ENCODE data around the gene MYBBP1A.

MYBBP1A gene

GRCh38 chr17:4514206-4514605, 41.0 kb downstream of the MYBBP1A start:
- DNase-seq: no peak

GRCh38 chr17:4513113-4514032, 41.8 kb downstream of the MYBBP1A start:
- no peak for DNase-seq

- no peak for DNase-seq
These were observed 42.8 kb downstream of the MYBBP1A start for GRCh38 chr17:4512156-4513112.

GRCh38 chr17:4511199-4511932, 43.8 kb downstream of the MYBBP1A start:
- DNase-seq: no peak

- no peak for DNase-seq
These were observed 44.6 kb downstream of the MYBBP1A start for GRCh38 chr17:4510618-4510941.

GRCh38 chr17:4509923-4510617, 45.1 kb downstream of the MYBBP1A start:
- DNase-seq: no peak

GRCh38 chr17:4509401-4509800, 45.8 kb downstream of the MYBBP1A start:
- DNase-seq: peak; percentile 46

GRCh38 chr17:4508207-4508606, 47.0 kb downstream of the MYBBP1A start:
- no peak for DNase-seq

- DNase-seq: no peak
These were observed 47.6 kb downstream of the MYBBP1A start for GRCh38 chr17:4507361-4508111.

- DNase-seq: no peak
These were observed 48.3 kb downstream of the MYBBP1A start for GRCh38 chr17:4506892-4507291.

GRCh38 chr17:4506175-4506813, 48.9 kb downstream of the MYBBP1A start:
- DNase-seq: no peak

GRCh38 chr17:4505187-4505586, 50.0 kb downstream of the MYBBP1A start:
- no peak for DNase-seq

- no peak for DNase-seq
These were observed 51.0 kb downstream of the MYBBP1A start for GRCh38 chr17:4504188-4504587.

GRCh38 chr17:4503283-4504025, 51.7 kb downstream of the MYBBP1A start:
- DNase-seq: no peak

GRCh38 chr17:4502466-4503154, 52.6 kb downstream of the MYBBP1A start:
- no peak for DNase-seq

- no peak for DNase-seq
These were observed 53.8 kb downstream of the MYBBP1A start for GRCh38 chr17:4501295-4501949.

GRCh38 chr17:4500191-4500571, 55.0 kb downstream of the MYBBP1A start:
- DNase-seq: no peak

GRCh38 chr17:4499431-4500190, 55.6 kb downstream of the MYBBP1A start:
- peak; percentile 42 for DNase-seq
